ENCODE results near the gene HSCB.
"Not testable (repeated sequence)": the region's sequence is repeated elsewhere in the genome, so short reads cannot be mapped to it uniquely, and the experiment has no call there.

The HSCB gene

GRCh38 chr22:28741785-28742561 lies at the start of gene HSCB, which contains the start of gene CHEK2:
HSCB (plus strand) TSS chr22:28742039; CDS start chr22:28742096, 57 bp downstream.
CHEK2 (minus strand) TSS chr22:28741820; CDS start chr22:28734721, 7,099 bp downstream.
- peak; percentile 97 for DNase-seq (ENCODE audit: low read depth)
- H3K4me3 ChIP-seq (ENCODE audit: low read length), result peak within 1 kb of the TSS; percentile 92
- TF ChIP-seq CTCF (conservative IDR thresholded peaks at IDR 0.05; ENCODE audit: low read length), result no peak

GRCh38 chr22:28693041-28693760 lies 48.6 kb upstream of the HSCB start:
- not testable (repeated sequence) for H3K4me3 ChIP-seq (ENCODE audit: low read length); DNase-seq (ENCODE audit: low read depth)

GRCh38 chr22:28702891-28703290 lies 38.9 kb upstream of the HSCB start:
- H3K4me3 ChIP-seq (ENCODE audit: low read length), result no peak overlapping the region
- DNase-seq (ENCODE audit: low read depth), result no peak
- TF ChIP-seq CTCF (conservative IDR thresholded peaks at IDR 0.05; ENCODE audit: low read length), result no peak

- TF ChIP-seq CTCF (conservative IDR thresholded peaks at IDR 0.05; ENCODE audit: low read length), result no peak
Observed at GRCh38 chr22:28703436-28703835, 38.4 kb upstream of the HSCB start.

GRCh38 chr22:28706845-28707244 lies 35.0 kb upstream of the HSCB start:
- no peak overlapping the region for H3K4me3 ChIP-seq (ENCODE audit: low read length)
- no peak for TF ChIP-seq CTCF (conservative IDR thresholded peaks at IDR 0.05; ENCODE audit: low read length)
- no peak for DNase-seq (ENCODE audit: low read depth)

More at GRCh38 chr22:28703436-28703835, 38.4 kb upstream of the HSCB start:
- H3K4me3 ChIP-seq (ENCODE audit: low read length), result no peak overlapping the region
- DNase-seq (ENCODE audit: low read depth), result peak; percentile 60

GRCh38 chr22:28710107-28710506 lies 31.7 kb upstream of the HSCB start:
- DNase-seq (ENCODE audit: low read depth), result peak; percentile 10
- no peak for TF ChIP-seq CTCF (conservative IDR thresholded peaks at IDR 0.05; ENCODE audit: low read length)
- H3K4me3 ChIP-seq (ENCODE audit: low read length), result no peak overlapping the region

- peak; percentile 86 for DNase-seq (ENCODE audit: low read depth)
- no peak; the same call in 1 of the 2 replicates for TF ChIP-seq CTCF (conservative IDR thresholded peaks at IDR 0.05; ENCODE audit: low read length)
- H3K4me3 ChIP-seq (ENCODE audit: low read length), result peak overlapping the region; percentile 6
Observed at GRCh38 chr22:28710576-28711191, 31.2 kb upstream of the HSCB start.

Data from AG10803 (cell line).